Measurements from ENCODE around the gene RAB29. TPM values are rescaled to one million over a fixed set of nuclear protein-coding genes. Genes with fewer than 3 reads are reported as not detected.
A peak's percentile ranks its signal among the peaks of the same experiment; 100 is the strongest.

The RAB29 gene
- total and polyA plus RNA-seq, 9 of the 15 experiments (the other 6 are each of a cell fraction or from before 2014, with no cell fraction given): 6.3 to 17.6 (median 8.0) TPM

DNA sequence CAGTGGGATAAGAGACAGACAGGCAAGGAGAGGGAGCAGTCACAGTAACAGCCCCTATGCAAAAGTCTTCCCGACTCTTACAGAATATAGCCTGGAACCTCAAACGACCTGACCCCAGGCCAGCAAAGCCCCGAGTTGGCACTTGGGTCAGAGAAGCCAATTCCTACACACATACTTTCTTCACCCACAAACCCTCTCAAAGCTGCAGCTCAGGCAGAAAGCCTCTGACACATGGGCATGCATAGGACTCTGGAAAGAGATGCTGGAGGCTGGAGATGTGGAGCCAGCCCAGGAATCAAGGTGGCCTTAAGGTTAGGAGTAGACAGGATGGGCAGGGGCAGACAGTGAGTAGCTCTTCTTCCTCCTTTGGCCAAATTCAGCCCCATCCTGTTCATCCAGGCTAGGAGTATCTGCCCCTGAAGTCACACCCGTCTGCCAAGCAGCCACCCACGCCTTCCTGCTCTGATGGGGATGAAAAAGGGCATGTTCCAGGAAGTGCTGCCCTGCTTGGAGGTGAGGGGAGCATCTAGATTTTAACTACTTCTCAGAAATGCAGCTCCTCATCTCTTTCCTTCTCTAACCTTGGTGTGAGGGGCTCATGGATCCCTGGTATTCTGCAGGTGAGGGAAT, 29.9 kb upstream of the RAB29 start:
- DNase-seq (ENCODE audit: extremely low read depth in 1 of 4, low spot score in 3 of 4) (no peak), FAIRE-seq (no peak), ATAC-seq (no peak)
- TF ChIP-seq SNIP1 (IDR thresholded peaks at IDR 0.05; ENCODE audit: low read depth): no peak
- peak; percentile 68 for TF ChIP-seq EGR1 (conservative IDR thresholded peaks at IDR 0.05)
- Histone ChIP-seq H3K27ac (ENCODE audit: extremely low read depth, low read depth, low read length) (no peak overlapping the region), H3K4me3 (no peak overlapping the region), H2AFZ (ENCODE audit: low read depth, low read length) (no peak overlapping the region), H4K20me1 (replicated peaks; ENCODE audit: control insufficient read depth, insufficient read depth, low read length) (peaks cover 22% of the 10 kb centered on the region), H3K36me3 (ENCODE audit: control insufficient read depth, insufficient read depth, low read length) (peaks cover 17% of the 10 kb centered on the region; the same call in 2 of the 3 replicates), H3K9me1 (ENCODE audit: control insufficient read depth, insufficient read depth, low read length) (peaks cover 3% of the 10 kb centered on the region), H3K9me3 (replicated peaks; ENCODE audit: control insufficient read depth, insufficient read depth, low read depth, low read length) (no peaks in the 10 kb centered on the region), H3K4me1 (replicated peaks in 1 of 2; ENCODE audit: control insufficient read depth in 2 of 2, insufficient read depth in 2 of 2, low read length in 2 of 2) (peaks cover 14 to 20% of the 10 kb centered on the region in 2 experiments; a peak in 4 of 5 replicates), H3K27me3 (ENCODE audit: control insufficient read depth in 2 of 2, insufficient read depth in 2 of 2, low read length in 2 of 2) (no peaks in the 10 kb centered on the region), H3K4me2 (ENCODE audit: insufficient read depth, low read length) (no peak overlapping the region), H3K79me2 (ENCODE audit: control insufficient read depth, insufficient read depth, low read length) (peaks cover 16% of the 10 kb centered on the region), H3K9ac (ENCODE audit: insufficient read depth in 1 of 2, low read depth in 2 of 2, low read length in 2 of 2) (no peak overlapping the region; a peak in 1 of 4 replicates)
- CTCF ChIA-PET (ENCODE audit: low intra/inter-chr PET ratio): no interaction called here
- BruUV-seq (replicated peaks): no TSS peak
- 50% methylated on average over 5 of the region's 5 CpGs for WGBS (ENCODE audit: insufficient coverage, low coverage, missing lambda C conversion rate)
- in situ Hi-C loops (cut with MboI) (no loop called here), intact Hi-C loops (cut with micrococcal nuclease) (no loop called here)
- POLR2A ChIA-PET: interaction anchor here (0.7 to 2.5 kb wide), 6 partner anchors 9 to 206 kb away, joined by 3 to 6 read pairs (median 4); partner anchors contain the start of gene NUCKS1

DNA sequence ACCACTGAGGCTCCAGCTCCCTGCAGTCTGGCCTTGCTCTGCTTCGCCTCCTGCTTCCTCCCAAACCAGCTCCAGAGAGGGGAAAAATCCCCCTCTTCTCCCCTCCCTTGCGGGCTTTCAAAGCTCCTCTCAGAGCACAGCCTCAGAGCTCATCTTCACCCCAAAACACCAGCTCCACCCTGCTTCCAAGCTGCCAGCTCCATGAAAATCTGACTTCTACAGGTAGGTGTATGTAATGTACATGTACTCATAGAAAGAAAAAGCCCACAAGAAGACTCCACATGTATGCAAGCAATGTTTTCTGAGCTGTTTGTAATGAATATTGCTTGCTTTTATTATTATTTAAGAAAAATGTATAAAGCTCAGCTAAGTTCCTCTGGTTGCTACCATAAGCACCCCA, 29.3 kb upstream of the RAB29 start:
- in situ Hi-C loops (cut with MboI) (no loop called here), intact Hi-C loops (cut with micrococcal nuclease) (no loop called here)
- H3K9me1 ChIP-seq (ENCODE audit: control insufficient read depth, insufficient read depth, low read length): peaks cover 3% of the 10 kb centered on the region
- 67% methylated on average over 2 of the region's 2 CpGs for WGBS (ENCODE audit: insufficient coverage, low coverage, missing lambda C conversion rate)
- H3K4me3 ChIP-seq: no peak overlapping the region
- FAIRE-seq (no peak), DNase-seq (ENCODE audit: extremely low read depth in 1 of 4, low spot score in 3 of 4) (no peak), ATAC-seq (no peak)
- no peak overlapping the region for H3K27ac ChIP-seq (ENCODE audit: extremely low read depth, low read depth, low read length)
- H3K36me3 ChIP-seq (ENCODE audit: control insufficient read depth, insufficient read depth, low read length): peaks cover 17% of the 10 kb centered on the region; the same call in 2 of the 3 replicates
- H3K4me1 ChIP-seq (replicated peaks in 1 of 2; ENCODE audit: control insufficient read depth in 2 of 2, insufficient read depth in 2 of 2, low read length in 2 of 2): peaks cover 10 to 15% of the 10 kb centered on the region in 2 experiments; a peak in 4 of 5 replicates
- TF ChIP-seq RAD21 (CRISPR knock-in tag; conservative IDR thresholded peaks at IDR 0.05 in 1 of 2, IDR thresholded peaks at IDR 0.05 in 1 of 2): no peak
- TF ChIP-seq STAT5A (IDR thresholded peaks at IDR 0.05; ENCODE audit: borderline replicate concordance, low read length): no peak
- TF ChIP-seq SIX5 (IDR thresholded peaks at IDR 0.05; ENCODE audit: borderline replicate concordance in 1 of 2, insufficient read depth in 1 of 2, low read depth in 1 of 2, low read length in 2 of 2): no peak
- TF ChIP-seq, protein P1, sequence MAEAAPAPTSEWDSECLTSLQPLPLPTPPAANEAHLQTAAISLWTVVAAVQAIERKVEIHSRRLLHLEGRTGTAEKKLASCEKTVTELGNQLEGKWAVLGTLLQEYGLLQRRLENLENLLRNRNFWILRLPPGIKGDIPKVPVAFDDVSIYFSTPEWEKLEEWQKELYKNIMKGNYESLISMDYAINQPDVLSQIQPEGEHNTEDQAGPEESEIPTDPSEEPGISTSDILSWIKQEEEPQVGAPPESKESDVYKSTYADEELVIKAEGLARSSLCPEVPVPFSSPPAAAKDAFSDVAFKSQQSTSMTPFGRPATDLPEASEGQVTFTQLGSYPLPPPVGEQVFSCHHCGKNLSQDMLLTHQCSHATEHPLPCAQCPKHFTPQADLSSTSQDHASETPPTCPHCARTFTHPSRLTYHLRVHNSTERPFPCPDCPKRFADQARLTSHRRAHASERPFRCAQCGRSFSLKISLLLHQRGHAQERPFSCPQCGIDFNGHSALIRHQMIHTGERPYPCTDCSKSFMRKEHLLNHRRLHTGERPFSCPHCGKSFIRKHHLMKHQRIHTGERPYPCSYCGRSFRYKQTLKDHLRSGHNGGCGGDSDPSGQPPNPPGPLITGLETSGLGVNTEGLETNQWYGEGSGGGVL (CRISPR knock-in tag; IDR thresholded peaks at IDR 0.05): no peak
- no peaks in the 10 kb centered on the region for H3K9me3 ChIP-seq (replicated peaks; ENCODE audit: control insufficient read depth, insufficient read depth, low read depth, low read length)
- CTCF ChIA-PET (ENCODE audit: low intra/inter-chr PET ratio): no interaction called here
- H2AFZ ChIP-seq (ENCODE audit: low read depth, low read length): no peak overlapping the region
- peak overlapping the region in 1 of 2 experiments; percentile 56; a peak in 1 of 4 replicates for H3K9ac ChIP-seq (ENCODE audit: insufficient read depth in 1 of 2, low read depth in 2 of 2, low read length in 2 of 2)
- POLR2A ChIA-PET: interaction anchor here (0.6 to 2.5 kb wide), 9 partner anchors 8 to 859 kb away, joined by 3 to 6 read pairs (median 3); partner anchors contain the start of genes NUCKS1 and SLC41A1
- H3K79me2 ChIP-seq (ENCODE audit: control insufficient read depth, insufficient read depth, low read length): peaks cover 10% of the 10 kb centered on the region; the same call in 1 of the 3 replicates
- H3K27me3 ChIP-seq (ENCODE audit: control insufficient read depth in 2 of 2, insufficient read depth in 2 of 2, low read length in 2 of 2): no peaks in the 10 kb centered on the region
- H3K4me2 ChIP-seq (ENCODE audit: insufficient read depth, low read length): no peak overlapping the region
- peaks cover 19% of the 10 kb centered on the region for H4K20me1 ChIP-seq (replicated peaks; ENCODE audit: control insufficient read depth, insufficient read depth, low read length)
- BruUV-seq (replicated peaks): no TSS peak

All from K562 (cell line).